GM21423 (cell line): Measurements from ENCODE around the gene VPS26B.
A peak's percentile ranks its signal among the peaks of the same experiment; 100 is the strongest.

Source experiments
- ATAC-seq: cut with Tn5 transposase; IDR thresholded peaks from one replicate; pipeline ENCODE4 v1.9.1; 2021; ENCODE audit warnings: mild to moderate bottlenecking, moderate library complexity; ENCODE audit not compliant: unreplicated experiment

The VPS26B gene

DNA sequence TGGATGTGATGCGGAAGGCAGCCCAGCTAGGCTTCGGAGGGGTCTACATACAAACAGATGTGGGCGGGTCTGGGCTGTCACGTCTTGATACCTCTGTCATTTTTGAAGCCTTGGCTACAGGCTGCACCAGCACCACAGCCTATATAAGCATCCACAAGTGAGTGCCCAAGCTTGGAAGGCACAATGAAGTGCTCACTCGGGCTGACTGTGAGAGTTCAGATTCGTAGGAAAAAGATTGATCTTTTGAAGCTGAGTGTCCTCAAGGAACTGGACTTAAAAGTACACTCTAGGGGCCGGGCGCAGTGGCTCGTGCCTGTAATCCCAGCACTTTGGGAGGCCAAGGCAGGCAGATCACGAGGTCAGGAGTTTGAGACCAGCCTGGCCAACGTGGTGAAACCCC, 32.6 kb downstream of the VPS26B start:
- no peak for ATAC-seq

DNA sequence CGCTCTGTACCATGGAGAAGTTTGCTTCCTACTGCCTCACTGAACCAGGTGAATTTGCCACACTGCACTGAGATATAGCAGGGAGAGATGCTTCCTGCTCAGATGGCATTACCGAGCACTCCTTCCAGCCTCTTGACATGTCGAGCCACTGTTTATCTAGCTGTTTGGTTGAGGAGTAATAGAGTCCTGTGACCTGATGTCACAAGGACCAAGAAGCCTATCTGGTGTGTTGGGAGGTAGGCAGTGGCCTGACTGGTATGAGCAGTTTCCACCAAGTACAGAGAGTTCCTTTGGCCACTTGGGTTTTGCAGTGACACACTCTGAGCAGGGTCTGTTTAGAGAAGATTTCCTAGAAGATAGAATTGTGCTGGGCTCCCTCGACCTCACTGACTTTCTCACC, 34.1 kb downstream of the VPS26B start:
- ATAC-seq: no peak

DNA sequence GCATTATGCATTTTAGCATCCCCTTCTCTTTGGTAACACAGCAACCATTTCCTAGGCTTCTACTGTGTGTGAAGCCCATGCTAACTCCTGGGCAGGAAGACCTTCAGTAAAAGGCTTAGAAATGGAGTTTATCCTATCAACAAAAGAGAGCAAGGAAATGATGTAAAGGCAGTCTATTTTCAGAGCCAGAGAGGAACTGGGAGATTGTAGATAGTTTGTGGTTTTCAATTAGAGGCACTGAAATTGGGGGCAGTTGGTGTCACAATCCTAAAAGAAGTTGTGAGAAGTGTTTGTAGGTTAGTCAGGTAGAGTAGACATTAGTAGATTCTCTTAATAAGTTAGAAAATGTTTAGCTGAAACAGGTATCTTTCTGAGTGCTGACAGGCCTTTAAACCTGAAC, 36.0 kb downstream of the VPS26B start:
- no peak for ATAC-seq

- no peak for ATAC-seq
Observed at GRCh38 chr11:134260983-134261382, 36.5 kb downstream of the VPS26B start.

- ATAC-seq: no peak
Observed at GRCh38 chr11:134261626-134262488, 37.4 kb downstream of the VPS26B start.

- ATAC-seq: no peak
Observed at GRCh38 chr11:134264966-134265764, 40.7 kb downstream of the VPS26B start.

- no peak for ATAC-seq
Observed at GRCh38 chr11:134266440-134266839, 42.0 kb downstream of the VPS26B start.

DNA sequence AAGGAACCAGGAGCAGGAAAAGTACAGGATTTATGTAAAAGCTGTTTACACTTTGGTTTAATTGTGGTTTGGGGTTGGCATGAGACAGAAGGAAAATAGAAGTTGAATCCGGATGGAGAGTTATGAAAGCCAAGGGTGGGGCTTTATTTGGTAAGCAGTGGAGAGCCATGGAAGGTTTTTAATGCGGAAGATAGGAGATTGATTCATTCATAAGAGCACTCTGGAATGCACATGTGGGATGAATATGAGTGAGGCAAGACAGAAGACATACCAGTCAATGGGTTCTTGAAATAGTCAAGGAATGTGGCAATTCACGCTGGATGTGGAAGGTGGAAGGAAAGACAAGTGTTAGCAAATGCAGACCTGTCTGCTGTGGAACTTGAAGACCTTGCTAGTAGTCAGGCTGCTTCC, 42.4 kb downstream of the VPS26B start:
- no peak for ATAC-seq

DNA sequence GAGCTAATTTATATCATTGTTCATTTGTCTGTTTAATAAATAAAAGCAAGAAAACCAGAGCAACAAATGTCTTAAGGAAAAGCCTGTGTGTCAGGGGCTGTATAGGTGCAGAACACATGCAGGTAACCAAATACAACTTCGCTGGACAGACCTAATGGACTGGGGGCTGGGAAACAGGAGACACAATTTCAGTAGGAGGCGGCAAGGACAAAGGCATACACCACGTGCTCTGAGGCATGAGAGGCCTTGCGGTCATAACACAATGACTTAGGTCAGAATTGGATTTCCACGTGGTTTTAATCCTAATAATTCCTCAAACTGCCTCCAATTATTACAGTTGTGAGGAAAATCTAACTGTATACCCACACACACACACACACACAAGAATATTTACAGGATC, 43.0 kb downstream of the VPS26B start:
- ATAC-seq: no peak

- no peak for ATAC-seq
Observed at GRCh38 chr11:134267966-134268365, 43.5 kb downstream of the VPS26B start.

DNA sequence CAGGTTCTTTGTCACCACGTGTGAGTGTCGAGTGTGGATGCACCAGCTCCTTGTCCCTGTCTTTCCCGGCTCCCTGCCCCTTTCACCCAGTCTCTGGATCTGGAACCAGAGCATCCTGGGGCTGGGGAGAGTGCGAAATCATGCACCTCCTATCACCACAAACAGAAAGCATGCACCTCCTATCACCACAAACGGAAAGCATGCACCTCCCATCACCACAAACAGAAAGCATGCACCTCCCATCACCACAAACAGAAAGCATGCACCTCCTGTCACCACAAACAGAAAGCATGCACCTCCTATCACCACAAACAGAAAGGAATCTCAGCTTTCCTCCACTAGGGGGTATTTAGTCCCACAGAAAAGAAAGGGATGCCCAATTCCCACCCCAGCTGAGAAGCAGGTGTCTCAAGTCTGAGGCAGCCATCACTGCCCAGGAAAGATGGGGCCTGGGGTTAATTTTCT, 45.8 kb downstream of the VPS26B start:
- no peak for ATAC-seq

DNA sequence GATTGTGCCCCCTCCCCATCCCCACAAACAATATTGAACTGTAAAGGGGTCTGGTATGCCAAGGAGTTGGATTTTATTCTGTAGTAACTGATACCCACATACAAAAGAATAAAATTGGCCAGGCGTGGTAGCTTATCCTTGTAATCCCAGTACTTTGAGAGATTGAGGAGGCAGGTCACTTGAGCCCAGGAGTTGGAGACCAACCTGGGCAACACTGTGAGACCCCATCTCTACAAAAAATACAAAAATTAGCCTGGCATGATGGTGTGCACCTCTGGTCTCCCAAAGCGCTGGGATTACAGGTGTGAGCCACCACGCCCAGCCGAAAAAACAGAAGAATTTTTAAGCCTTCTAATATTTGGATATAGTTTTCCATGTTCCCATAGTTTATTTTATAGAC, 47.5 kb downstream of the VPS26B start:
- ATAC-seq: no peak

DNA sequence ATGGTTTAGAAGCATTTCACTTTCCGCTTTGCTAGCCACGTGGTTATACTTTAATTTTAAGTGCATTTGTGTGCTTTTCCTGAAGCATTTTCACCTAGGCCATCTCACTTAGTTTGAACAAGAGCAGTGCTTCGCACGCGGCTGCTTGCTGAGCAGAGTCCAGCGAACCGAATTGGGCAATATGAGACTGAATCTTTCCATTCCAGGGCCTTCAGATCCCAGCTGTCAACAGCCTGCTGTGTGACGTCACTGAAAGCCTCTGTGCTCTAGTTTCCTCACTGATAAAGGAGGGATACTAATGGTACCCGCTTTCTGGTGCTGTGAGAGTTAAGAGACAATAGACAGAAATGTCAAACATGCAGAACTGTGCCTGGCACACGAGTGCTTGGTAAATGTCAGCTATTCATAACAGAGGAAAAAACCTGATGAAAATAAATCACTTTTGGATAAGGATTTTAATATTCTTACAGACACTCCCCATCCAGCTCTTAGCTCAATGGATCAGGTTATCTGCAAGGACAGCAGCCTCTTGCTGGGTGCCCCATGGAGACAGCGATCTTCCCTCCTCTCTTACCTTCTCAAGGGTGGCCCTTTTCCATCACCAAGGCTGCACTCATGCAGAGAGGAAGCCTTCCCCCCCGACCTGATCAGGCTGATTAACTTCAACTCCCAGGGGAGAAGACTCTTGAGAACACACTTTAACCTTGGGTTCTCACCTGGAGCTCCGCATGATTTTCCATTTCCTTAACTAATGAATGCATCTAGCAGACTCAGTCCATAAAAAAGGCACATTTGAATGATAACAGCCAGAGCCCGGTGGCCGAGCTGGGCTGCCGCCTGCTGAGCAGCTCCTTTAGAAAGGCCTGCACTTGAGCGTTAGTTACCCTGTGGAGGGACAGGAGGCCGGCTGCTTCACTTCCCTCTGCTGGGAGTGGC, 48.2 kb downstream of the VPS26B start:
- ATAC-seq: no peak

DNA sequence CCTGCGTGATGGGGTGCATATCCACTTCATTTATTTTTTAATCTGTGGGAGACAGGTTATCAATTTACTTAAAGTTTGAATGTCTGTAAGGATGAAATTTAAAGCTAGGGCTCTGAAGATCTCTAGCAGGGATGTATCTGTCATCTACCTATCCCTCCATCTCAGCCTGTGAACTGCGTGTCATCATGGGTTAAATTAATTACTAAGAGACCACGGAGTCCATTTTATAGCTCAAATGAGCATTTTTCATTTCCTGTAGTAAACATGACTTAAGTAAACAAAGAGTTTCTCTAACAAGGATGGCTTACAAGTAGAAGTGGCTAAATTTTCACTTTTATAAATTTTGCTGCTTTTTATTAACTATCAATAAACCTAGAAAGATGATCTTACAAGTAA, 48.8 kb downstream of the VPS26B start:
- no peak for ATAC-seq

DNA sequence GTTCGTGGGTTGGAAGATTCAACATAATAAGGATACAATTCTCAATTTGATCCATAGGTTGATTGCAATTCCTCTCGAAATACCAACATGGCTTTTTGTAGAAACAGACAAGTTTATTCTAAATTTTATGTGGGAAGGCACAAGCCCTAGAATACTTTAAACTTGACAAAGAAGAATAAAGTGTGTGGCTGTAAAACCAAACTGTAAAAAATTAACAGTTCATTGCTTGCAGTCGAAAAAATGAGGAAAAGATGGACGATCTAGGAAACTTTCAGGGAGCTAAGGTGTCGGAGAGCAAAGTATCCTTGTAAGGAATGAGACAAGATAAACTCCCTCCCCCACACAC, 50.7 kb downstream of the VPS26B start:
- ATAC-seq: no peak

DNA sequence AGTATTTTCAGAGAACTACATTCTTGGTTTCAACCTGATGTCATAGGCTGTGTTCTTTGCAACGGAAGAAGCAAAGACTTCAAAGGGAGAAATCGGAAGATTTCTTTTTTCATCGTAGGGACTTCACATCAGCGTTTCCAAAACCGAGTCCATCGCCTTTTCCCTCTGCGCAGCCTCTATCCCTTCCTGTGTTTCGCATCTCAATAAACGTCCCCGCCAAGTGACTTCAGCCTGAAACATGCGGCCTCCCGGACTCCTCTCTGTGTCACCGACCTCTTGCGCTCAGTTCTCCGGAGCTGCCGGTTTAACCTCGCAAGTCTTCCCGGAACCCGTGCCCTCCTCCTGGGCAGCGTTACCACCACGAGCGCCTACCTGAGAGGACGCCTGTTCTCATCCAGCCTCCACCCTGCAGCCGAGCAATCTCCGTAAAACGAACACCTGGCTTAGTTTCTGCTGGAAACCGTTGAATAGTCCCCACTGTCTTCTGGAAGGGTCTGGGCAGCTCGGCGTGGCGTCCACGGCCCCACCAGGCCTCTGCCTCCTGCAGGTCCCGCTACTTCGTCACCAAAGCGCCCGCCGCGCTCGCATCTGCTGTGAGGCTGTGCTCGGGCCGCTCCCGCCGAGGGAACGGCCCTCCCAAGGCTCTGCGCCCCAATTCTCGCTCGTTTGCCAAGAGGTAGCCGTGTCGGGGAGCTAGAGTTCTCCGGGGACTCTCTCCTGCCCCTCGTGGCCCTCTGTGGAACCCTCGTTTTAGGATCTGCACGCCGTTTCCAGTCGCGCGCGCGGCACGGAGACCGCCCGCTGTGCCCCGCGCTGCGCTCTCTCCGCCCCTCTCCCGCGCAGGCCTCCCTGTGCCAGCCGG, 51.3 kb downstream of the VPS26B start, which contains the start of gene GLB1L3:
Gene GLB1L3 (plus strand): TSS at position 846 of the 862 bp plus-strand sequence. CDS start 362 bp downstream, outside the sequence.
- ATAC-seq: peak; percentile 74

DNA sequence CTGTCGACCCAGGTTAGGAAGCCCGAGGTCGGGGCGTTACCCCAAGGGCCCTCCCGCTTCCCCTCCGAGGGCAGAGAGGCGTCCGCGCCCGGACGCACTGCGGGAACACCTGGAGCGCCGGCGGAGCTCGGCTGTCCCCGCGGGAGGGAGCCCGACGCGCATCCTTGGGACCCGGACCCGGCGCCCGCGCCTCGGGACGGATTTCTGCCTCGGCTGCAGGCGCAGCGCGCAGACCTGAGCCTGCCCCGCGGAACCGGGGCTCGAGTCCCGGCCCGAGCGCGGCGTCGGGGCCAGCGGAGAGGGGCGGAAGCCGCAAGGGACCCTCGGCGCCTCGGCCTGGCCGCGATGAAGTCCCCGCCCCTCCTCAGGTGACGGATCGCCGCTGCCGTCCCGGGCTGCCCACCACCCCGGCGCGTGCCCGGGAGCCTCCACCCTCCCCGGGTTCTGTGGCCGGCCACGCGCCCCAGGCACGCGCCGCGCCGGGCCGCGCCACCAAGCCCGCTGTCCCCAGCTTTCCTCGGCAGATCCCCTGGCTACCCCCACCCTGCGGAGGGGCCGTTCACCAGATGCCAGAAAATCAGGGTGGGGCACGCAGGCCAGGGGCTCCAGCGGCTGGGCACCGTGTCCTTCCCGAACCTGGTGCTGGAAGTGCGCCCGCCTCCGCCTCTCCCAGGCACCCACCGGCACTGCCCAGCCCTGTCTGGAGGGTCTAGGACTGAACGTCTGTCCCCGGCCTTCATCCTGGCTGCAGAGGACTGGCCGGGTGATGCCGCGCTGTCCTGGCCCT, 52.1 kb downstream of the VPS26B start:
- ATAC-seq: peak; percentile 25

DNA sequence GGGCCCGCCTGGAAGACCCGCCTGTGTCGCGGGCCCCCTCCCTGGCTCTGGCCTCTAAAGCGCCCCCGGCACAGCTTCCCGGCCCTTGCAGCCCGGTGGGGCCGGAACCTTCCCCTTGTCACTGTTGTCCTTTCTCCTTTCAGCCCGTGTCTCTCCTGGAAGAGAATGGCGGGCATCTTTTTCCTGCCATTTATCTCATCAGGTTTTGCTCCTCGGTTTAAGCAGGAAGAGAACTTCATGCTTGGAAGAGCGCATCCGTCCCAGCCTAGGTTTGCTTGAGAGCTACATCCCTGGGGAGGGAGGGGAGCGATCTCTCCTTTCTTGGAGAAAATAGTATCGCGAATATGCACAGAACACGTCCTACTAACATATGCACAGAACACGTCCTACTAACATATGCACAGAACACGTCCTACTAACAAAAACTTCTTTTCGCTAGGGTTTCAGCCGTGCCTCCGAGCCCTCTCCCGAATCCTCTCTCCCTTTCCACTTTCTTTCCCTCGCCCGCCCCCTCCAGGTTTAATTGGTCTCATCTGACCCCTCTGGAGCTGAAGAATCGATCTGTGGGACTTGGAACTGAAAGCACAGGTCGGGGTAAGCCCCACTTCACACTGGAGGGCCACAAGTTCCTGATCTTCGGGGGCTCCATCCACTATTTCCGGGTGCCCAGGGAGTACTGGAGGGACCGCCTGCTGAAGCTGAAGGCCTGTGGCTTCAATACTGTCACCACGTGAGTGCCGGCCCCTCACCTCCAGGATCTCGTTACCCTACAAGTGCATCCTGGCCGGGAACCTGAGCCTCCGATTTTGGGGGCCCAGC, 52.9 kb downstream of the VPS26B start:
- no peak for ATAC-seq
